Measurements from ENCODE around the gene MIA2. TPM values are rescaled to one million over a fixed set of nuclear protein-coding genes. Genes with fewer than 3 reads are reported as not detected.
"Not testable (repeated sequence)": the region's sequence is repeated elsewhere in the genome, so short reads cannot be mapped to it uniquely, and the experiment has no call there.

Gene MIA2
- 10 to 100 TPM; 16.9 to 20.2 TPM for total RNA-seq
- long read RNA-seq, partial matches to known transcripts: 1 of 10 reads
- long read RNA-seq, other reads (novel, unspliced or antisense): 9 of 10 reads

GRCh38 chr14:39233680-39234326, at the start of gene MIA2:
TSS of gene MIA2 (plus strand) at chr14:39233915. CDS start at chr14:39234115, 200 bp downstream.
- ATAC-seq (no peak), DNase-seq (no peak)
- intact Hi-C loops (cut with DNase I): no loop called here

GRCh38 chr14:39184628-39185255, 49.0 kb upstream of the MIA2 start:
- intact Hi-C loops (cut with DNase I): no loop called here
- DNase-seq (no peak), ATAC-seq (no peak)

GRCh38 chr14:39185256-39186049, 48.3 kb upstream of the MIA2 start:
- intact Hi-C loops (cut with DNase I): no loop called here
- ATAC-seq: no peak
- no peak for DNase-seq

- DNase-seq: no peak
- intact Hi-C loops (cut with DNase I): no loop called here
- no peak for ATAC-seq
Observed at GRCh38 chr14:39186941-39187525, 46.7 kb upstream of the MIA2 start.

- intact Hi-C loops (cut with DNase I): no loop called here
- ATAC-seq: no peak
- DNase-seq: no peak
Observed at GRCh38 chr14:39203659-39204606, 29.8 kb upstream of the MIA2 start.

- DNase-seq; ATAC-seq; intact Hi-C loops (cut with DNase I): not testable (repeated sequence)
Observed at GRCh38 chr14:39207430-39207829, 26.3 kb upstream of the MIA2 start.

GRCh38 chr14:39211109-39211741, 22.5 kb upstream of the MIA2 start:
- ATAC-seq (no peak), DNase-seq (no peak)
- intact Hi-C loops (cut with DNase I): no loop called here

- intact Hi-C loops (cut with DNase I): no loop called here
- DNase-seq (no peak), ATAC-seq (no peak)
Observed at GRCh38 chr14:39212034-39212433, 21.7 kb upstream of the MIA2 start.

- ATAC-seq (no peak), DNase-seq (no peak)
- intact Hi-C loops (cut with DNase I): no loop called here
Observed at GRCh38 chr14:39212693-39213092, 21.0 kb upstream of the MIA2 start.

GRCh38 chr14:39217214-39217879, 16.4 kb upstream of the MIA2 start:
- no peak for ATAC-seq
- intact Hi-C loops (cut with DNase I): no loop called here
- DNase-seq: no peak

- ATAC-seq: no peak
- DNase-seq: no peak
- intact Hi-C loops (cut with DNase I): no loop called here
Observed at GRCh38 chr14:39218171-39218769, 15.4 kb upstream of the MIA2 start.

- intact Hi-C loops (cut with DNase I): no loop called here
- ATAC-seq: no peak
- DNase-seq: no peak
Observed at GRCh38 chr14:39219075-39219499, 14.6 kb upstream of the MIA2 start.

- ATAC-seq; intact Hi-C loops (cut with DNase I); DNase-seq: not testable (repeated sequence)
Observed at GRCh38 chr14:39220473-39220872, 13.2 kb upstream of the MIA2 start.

- intact Hi-C loops (cut with DNase I): no loop called here
- ATAC-seq (no peak), DNase-seq (no peak)
Observed at GRCh38 chr14:39228044-39228443, 5.7 kb upstream of the MIA2 start.

GRCh38 chr14:39228509-39229221, 5.0 kb upstream of the MIA2 start:
- DNase-seq (no peak), ATAC-seq (no peak)
- intact Hi-C loops (cut with DNase I): no loop called here

GRCh38 chr14:39229222-39229543, 4.5 kb upstream of the MIA2 start:
- intact Hi-C loops (cut with DNase I): no loop called here
- no peak for ATAC-seq
- DNase-seq: no peak

- intact Hi-C loops (cut with DNase I): no loop called here
Observed at GRCh38 chr14:39229601-39230110, 4.1 kb upstream of the MIA2 start.

More at GRCh38 chr14:39229601-39230110, 4.1 kb upstream of the MIA2 start:
- ATAC-seq (no peak), DNase-seq (no peak)
